Right lobe of liver (tissue), 6 donors: ENCODE data around the gene OGFOD3. TPM values are rescaled to one million over a fixed set of nuclear protein-coding genes. Genes with fewer than 3 reads are reported as not detected.

Source experiments
- ATAC-seq, 4 donors: fragments of 200-7000 bp; cut with Tn5 transposase; one replicate each; pipeline ENCODE4 v1.9.1; 2020; ENCODE audit warnings: mild to moderate bottlenecking in 4 of 4, moderate library complexity in 4 of 4
- DNase-seq, 3 donors: peaks; one replicate each; pipeline ENCODE4 v3.0.0-alpha.2; 2020
- H3K27ac ChIP-seq, 3 donors: fragments of 200-600 bp; one replicate each; pipeline ENCODE4 v1.8.0; 2022
- H3K27me3 ChIP-seq, 2 donors: fragments of 200-600 bp; one replicate each; pipeline ENCODE4 v1.8.0; 2022
- H3K36me3 ChIP-seq, 4 donors: fragments of 200-600 bp; sonication (generic) in 1 of 4; one replicate each; pipeline versions ENCODE4 v1.5.1 to v1.8.0; 2017 to 2022; ENCODE audit warnings: control low read depth in 1 of 4
- H3K4me1 ChIP-seq, 4 donors: fragments of 200-600 bp; sonication (generic) in 1 of 4; one replicate each; pipeline versions ENCODE4 v1.5.1 to v1.8.0; 2017 to 2022; ENCODE audit warnings: control low read depth in 1 of 4
- H3K4me3 ChIP-seq, 3 donors: fragments of 200-600 bp; one replicate each; pipeline ENCODE4 v1.8.0; 2022
- H3K9me3 ChIP-seq, 4 donors: fragments of 200-600 bp; sonication (generic) in 1 of 4; one replicate each; pipeline versions ENCODE4 v1.5.1 to v1.8.0; 2017 to 2022; ENCODE audit warnings: control low read depth in 1 of 4
- POLR2A ChIP-seq: fragments of 450-650 bp; IDR thresholded peaks from one replicate; pipeline ENCODE4 v1.6.1; 2017; ENCODE audit warnings: antibody characterized with exemption, mild to moderate bottlenecking
- WGBS: methylation state at CpG from one replicate; pipeline ENCODE4 v1.1.6; 2018; ENCODE audit warnings: low coverage, low lambda C conversion rate; ENCODE audit not compliant: insufficient coverage; ENCODE audit errors: missing lambda C conversion rate; 5-methylcytosine and 5-hydroxymethylcytosine counted together
- intact Hi-C, 2 donors: fragments of 100-400 bp; cut with DNase I; formaldehyde crosslinking; loops; one replicate each; pipeline versions ENCODE4 v1.11.2 to v1.14.1; 2022
- total RNA-seq, 6 experiments: library from RNA; depleted of rRNA in 2 of 6; stranded (reverse); fragments of >200 nt in 2 of 6; fragmentation: NEBNext Ultra II Directional in 3 of 6; extraction: Animal tissue kit (Norgen Biotek cat#: 25700) in 3 of 6; gene quantifications; one replicate each; pipeline versions ENCODE4 v1.1.0 to v1.2.4, GENCODE V29; 2016 to 2023
- TF ChIP-seq, protein P1 (sequence below), 4 donors: fragments of 200-600 bp in 3 of 4; fragments of 450-650 bp in 1 of 4; IDR thresholded peaks; one replicate each; pipeline versions ENCODE4 v1.5.1 to v1.8.0; 2016 to 2022; ENCODE audit warnings: antibody characterized with exemption in 4 of 4, mild to moderate bottlenecking in 2 of 4
- donor health status: DM: no; HTN: yes; CAD: no.
- donor health status: DM: no; HTN: no; CAD: no.
- donor health status: DM: no; HTN: no; CAD: no.
- donor health status: DM: no; HTN: yes; CAD: no.
- donor health status: DM: no; HTN: yes; CAD: no.

Gene OGFOD3
- total RNA-seq, 6 experiments from 2014 or later: 13.5 to 23.4 (median 16.2) TPM

DNA sequence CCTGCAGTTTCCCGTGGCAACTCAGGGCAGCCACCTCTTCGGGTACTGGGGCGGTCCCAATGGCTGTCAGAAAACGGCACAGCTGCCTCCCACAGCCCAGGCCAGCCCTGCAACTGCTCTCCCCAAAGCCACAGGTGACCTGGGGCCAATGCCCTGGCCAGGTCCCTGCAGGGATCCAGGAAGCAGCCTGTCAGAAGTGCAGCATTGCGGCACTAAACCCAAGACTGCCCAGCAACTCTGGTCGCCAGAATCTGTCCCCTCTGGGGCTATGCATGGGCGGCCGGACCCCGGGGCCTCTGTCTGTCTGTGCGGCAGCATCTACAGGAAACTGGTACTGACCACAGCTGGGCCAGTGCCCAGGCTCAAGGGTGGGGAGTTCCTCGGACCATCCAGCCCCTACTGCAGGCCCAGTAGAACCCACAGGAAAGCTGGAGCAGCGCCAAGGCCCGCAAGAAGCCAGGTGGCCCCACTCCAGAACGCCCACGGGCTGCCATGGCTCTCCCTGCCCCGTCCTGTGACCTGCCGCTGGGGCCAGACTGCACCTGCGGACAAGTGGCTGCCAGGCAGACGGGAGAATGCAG lies 26.6 kb upstream of the OGFOD3 start:
- TF ChIP-seq, protein P1, sequence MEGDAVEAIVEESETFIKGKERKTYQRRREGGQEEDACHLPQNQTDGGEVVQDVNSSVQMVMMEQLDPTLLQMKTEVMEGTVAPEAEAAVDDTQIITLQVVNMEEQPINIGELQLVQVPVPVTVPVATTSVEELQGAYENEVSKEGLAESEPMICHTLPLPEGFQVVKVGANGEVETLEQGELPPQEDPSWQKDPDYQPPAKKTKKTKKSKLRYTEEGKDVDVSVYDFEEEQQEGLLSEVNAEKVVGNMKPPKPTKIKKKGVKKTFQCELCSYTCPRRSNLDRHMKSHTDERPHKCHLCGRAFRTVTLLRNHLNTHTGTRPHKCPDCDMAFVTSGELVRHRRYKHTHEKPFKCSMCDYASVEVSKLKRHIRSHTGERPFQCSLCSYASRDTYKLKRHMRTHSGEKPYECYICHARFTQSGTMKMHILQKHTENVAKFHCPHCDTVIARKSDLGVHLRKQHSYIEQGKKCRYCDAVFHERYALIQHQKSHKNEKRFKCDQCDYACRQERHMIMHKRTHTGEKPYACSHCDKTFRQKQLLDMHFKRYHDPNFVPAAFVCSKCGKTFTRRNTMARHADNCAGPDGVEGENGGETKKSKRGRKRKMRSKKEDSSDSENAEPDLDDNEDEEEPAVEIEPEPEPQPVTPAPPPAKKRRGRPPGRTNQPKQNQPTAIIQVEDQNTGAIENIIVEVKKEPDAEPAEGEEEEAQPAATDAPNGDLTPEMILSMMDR (IDR thresholded peaks at IDR 0.05): no peak
- peak; percentile 12 for TF ChIP-seq POLR2A
- peaks cover 0 to 39% (median 14%) of the 10 kb centered on the region in 4 donors for H3K4me1 ChIP-seq
- no peaks in the 10 kb centered on the region for H3K27me3 ChIP-seq
- WGBS: no CpG with 5 or more reads among the region's 19 CpGs
- intact Hi-C loops: no loop called here
- peak overlapping the region in 1 of 3 donors; percentile 31 for H3K27ac ChIP-seq
- DNase-seq (peak; percentile 64 to 80 (median 67)), ATAC-seq (peak; percentile 56 to 66 (median 58))
- peak overlapping the region in 1 of 3 donors; percentile 18 for H3K4me3 ChIP-seq
- H3K9me3 ChIP-seq: no peaks in the 10 kb centered on the region
- peaks cover 0 to 2% (median 0%) of the 10 kb centered on the region in 4 donors for H3K36me3 ChIP-seq

DNA sequence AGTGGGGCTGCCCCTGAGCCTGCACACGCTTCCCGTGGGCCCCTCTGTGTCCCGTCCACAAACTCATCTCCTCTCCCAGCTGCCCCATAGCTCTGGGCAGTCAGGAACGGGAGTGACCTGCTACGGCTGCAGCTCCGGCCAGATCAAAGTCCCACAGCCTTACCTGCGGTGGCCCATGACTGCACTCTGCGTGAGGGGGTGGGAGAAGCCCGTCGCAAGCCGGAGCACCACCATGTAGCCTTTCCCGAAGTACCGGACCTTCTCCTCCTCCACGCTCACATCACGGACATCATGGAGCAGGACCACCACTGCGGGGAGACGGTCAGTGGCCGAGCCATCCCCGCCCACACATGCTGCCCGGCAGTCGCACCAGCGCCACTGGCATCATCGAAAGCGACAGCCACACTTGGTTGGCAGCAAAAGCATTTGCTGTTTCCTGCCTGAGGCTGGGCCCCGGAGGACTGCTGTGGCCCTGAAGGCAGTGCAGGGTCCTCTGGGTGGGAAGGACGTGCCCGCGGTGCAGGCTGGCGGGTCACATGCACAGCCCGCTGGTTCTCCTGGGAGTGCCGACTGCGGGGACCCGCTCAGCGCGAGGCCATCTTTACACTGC lies 26.0 kb upstream of the OGFOD3 start:
- intact Hi-C loops: no loop called here
- no peaks in the 10 kb centered on the region for H3K27me3 ChIP-seq
- H3K27ac ChIP-seq: peak overlapping the region in 1 of 3 donors; percentile 8
- no peaks in the 10 kb centered on the region for H3K9me3 ChIP-seq
- H3K4me3 ChIP-seq: peak overlapping the region in 1 of 3 donors; percentile 18
- peak in 2 of 3 donors; percentile 49 to 68 for DNase-seq
- peaks cover 0 to 2% (median 0%) of the 10 kb centered on the region in 4 donors for H3K36me3 ChIP-seq
- H3K4me1 ChIP-seq: peaks cover 0 to 32% (median 14%) of the 10 kb centered on the region in 4 donors
- 51% methylated on average over 11 of the region's 35 CpGs for WGBS
- TF ChIP-seq POLR2A: no peak
- TF ChIP-seq, protein P1 (IDR thresholded peaks at IDR 0.05): no peak
- peak in 3 of 4 donors; percentile 7 to 63 (median 39) for ATAC-seq

DNA sequence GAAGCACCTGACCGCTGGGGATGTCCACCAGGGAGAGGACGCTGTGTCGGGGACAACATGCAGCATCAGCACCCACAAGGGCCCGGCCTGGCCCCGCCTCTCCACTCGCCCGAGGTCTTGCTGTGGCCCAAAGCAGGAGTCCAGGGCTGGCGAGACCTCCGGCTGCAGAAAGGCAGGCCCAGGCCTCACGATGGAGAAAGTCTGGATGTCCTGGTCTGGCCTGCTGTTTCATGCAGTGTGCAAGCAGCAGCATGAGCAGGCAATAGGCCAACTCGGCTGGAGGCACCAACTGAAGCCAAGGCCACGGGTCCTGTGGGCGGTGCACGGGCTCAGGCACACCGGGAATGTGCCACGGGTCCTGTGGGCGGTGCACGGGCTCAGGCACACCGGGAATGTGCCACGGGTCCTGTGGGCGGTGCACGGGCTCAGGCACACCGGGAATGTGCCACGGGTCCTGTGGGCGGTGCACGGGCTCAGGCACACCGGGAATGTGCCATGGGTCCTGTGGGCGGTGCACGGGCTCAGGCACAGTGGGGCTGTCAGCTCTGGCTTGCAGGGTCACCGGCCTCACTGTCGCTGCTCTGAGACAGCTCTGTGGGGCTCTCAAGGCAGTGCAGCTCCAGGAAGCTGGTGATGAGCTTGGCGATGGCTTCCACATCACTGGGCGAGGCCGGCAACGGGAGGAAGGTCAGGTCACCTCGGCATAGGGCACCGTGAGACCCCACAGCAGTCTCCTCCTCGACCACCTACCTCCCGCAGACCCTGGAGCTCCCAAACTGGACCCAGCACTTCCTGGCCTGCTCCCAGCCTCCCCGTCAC lies 25.3 kb upstream of the OGFOD3 start:
- H3K36me3 ChIP-seq: peaks cover 0 to 2% (median 0%) of the 10 kb centered on the region in 4 donors
- H3K27me3 ChIP-seq: no peaks in the 10 kb centered on the region
- DNase-seq (peak; percentile 86 to 94 (median 89)), ATAC-seq (peak; percentile 50 to 72 (median 66))
- intact Hi-C loops: no loop called here
- peak overlapping the region in 1 of 3 donors; percentile 8 for H3K27ac ChIP-seq
- H3K4me1 ChIP-seq: peaks cover 0 to 30% (median 14%) of the 10 kb centered on the region in 4 donors
- TF ChIP-seq, protein P1 (IDR thresholded peaks at IDR 0.05): no peak
- TF ChIP-seq POLR2A: no peak
- no peaks in the 10 kb centered on the region for H3K9me3 ChIP-seq
- 5% methylated on average over 4 of the region's 40 CpGs for WGBS
- H3K4me3 ChIP-seq: peak overlapping the region in 1 of 3 donors; percentile 18

DNA sequence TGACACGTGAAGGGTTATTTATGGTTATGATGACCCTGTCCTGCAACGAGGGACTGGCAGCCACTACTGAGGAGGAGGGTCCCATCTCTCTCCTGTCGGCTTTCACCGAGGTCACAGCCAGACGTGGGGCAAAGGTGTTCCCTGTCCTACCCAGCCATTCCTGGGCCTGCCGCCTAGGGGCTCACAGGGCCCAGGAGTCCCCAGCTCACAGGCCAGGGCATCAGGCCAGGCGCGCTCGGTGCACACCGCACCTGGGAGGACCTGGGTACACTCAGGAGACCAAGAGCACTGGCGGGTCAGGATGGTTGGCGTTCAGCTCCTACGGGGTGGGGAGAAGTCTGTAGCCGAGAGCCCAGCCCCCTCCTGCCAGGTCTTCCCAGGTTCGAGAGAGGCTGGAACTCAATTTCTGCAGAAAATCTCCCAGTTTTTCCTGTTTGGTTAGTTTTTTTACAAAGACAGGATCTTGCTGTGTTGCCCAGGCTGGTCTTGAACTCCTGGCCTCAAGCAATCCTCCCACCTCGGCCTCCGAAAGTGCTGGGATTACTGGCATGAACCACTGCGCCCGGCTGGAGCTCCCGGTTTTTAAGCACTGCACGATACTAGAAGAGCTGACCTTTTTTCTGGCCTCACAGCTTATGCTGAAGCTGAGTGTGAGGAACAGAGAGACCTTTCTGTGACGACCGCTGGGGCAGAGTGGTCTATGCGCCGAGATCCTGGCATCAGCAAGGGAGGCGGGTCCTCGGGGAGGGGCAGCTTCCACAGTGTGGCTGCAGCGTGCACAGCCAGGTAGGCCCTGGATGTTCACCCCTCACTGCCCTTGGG lies 24.5 kb upstream of the OGFOD3 start:
- Histone ChIP-seq H3K4me1 (peaks cover 0 to 30% (median 14%) of the 10 kb centered on the region in 4 donors), H3K4me3 (no peak overlapping the region), H3K27ac (no peak overlapping the region), H3K27me3 (no peaks in the 10 kb centered on the region), H3K36me3 (peaks cover 0 to 2% (median 0%) of the 10 kb centered on the region in 4 donors), H3K9me3 (no peaks in the 10 kb centered on the region)
- intact Hi-C loops: no loop called here
- 76% methylated on average over 10 of the region's 28 CpGs for WGBS
- no peak for ATAC-seq
- peak in 2 of 3 donors; percentile 27 to 52 for DNase-seq
- TF ChIP-seq POLR2A: no peak
- TF ChIP-seq, protein P1 (IDR thresholded peaks at IDR 0.05): no peak
